ENCODE data around the gene SP100.

GRCh38 chr2:230434677-230435324 lies 18.8 kb downstream of the SP100 start:
- TF ChIP-seq CTCF (conservative IDR thresholded peaks at IDR 0.05; ENCODE audit: low read depth, low read length) (no peak), RCOR1 (IDR thresholded peaks at IDR 0.05; ENCODE audit: insufficient replicate concordance, low read length) (no peak), POLR2A (IDR thresholded peaks at IDR 0.05; ENCODE audit: low read depth, low read length) (no peak), BHLHE40 (IDR thresholded peaks at IDR 0.05; ENCODE audit: low read depth, low read length) (no peak), USF2 (IDR thresholded peaks at IDR 0.05; ENCODE audit: low read depth, low read length) (no peak), RFX5 (IDR thresholded peaks at IDR 0.05; ENCODE audit: low read depth, low read length) (no peak), CEBPB (IDR thresholded peaks at IDR 0.05; ENCODE audit: low read depth, low read length) (peak; percentile 56; the same call in 1 of the 2 replicates), SMC3 (IDR thresholded peaks at IDR 0.05; ENCODE audit: low read depth, low read length) (no peak), RAD21 (IDR thresholded peaks at IDR 0.05; ENCODE audit: low read length) (no peak), FOS (IDR thresholded peaks at IDR 0.05; ENCODE audit: low read depth, low read length) (no peak), MXI1 (IDR thresholded peaks at IDR 0.05; ENCODE audit: borderline replicate concordance, low read depth, low read length) (no peak), MAZ (IDR thresholded peaks at IDR 0.05; ENCODE audit: borderline replicate concordance, low read depth, low read length) (no peak), ELK1 (IDR thresholded peaks at IDR 0.05; ENCODE audit: borderline replicate concordance, low read depth, low read length) (no peak)
